T-cell (primary cell): ENCODE data around the gene SLC41A3. TPM values are rescaled to one million over a fixed set of nuclear protein-coding genes. Genes with fewer than 3 reads are reported as not detected.

Experiments
- ATAC-seq, 4 experiments: fragments of 200-7000 bp in 3 of 4; fragments of 150-1000 bp in 1 of 4; cut with Tn5 transposase; replicated peaks in 1 of 4; 1 replicate in 3 of 4; 2 replicates in 1 of 4; pipeline ENCODE4 v1.10.0; 2021; ENCODE audit warnings: moderate library complexity in 3 of 4, mild to moderate bottlenecking in 2 of 4, moderate number of reproducible peaks in 1 of 4
- CTCF ChIA-PET, 2 donors: fragments of 300-600 bp; sonication (Branson Sonifier 250); formaldehyde crosslinking; loops; one replicate each; lab custom pipeline; 2022; ENCODE audit warnings: antibody characterized with exemption in 2 of 2; lab: Charles Lee
- POLR2A ChIA-PET, 2 donors: fragments of 300-600 bp; sonication (Branson Sonifier 250); formaldehyde crosslinking; loops; one replicate each; lab custom pipeline; 2022; ENCODE audit warnings: antibody characterized with exemption in 2 of 2; lab: Charles Lee
- DNase-seq, 35 experiments: peaks; one replicate each; pipeline versions ENCODE4 v3.0.0 to v3.0.0-alpha.2; 2013 to 2023
- H3K27ac ChIP-seq: one replicate; pipeline ENCODE4 v1.5.1; 2013; ENCODE audit warnings: low read length
- H3K27me3 ChIP-seq, 2 experiments: replicated peaks in 1 of 2; 1 replicate in 1 of 2; 2 replicates in 1 of 2; pipeline versions ENCODE4 v1.6.1 to v1.7.0; 2013; ENCODE audit warnings: low read length in 1 of 2, mixed read lengths in 1 of 2; ENCODE audit not compliant: control insufficient read depth in 2 of 2, insufficient read depth in 2 of 2; ENCODE audit errors: extremely low read depth in 1 of 2
- H3K36me3 ChIP-seq, 2 donors: 1 replicate in 1 of 2; 2 replicates in 1 of 2; pipeline versions ENCODE4 v1.6.1 to v1.7.0; 2013; ENCODE audit warnings: low read length in 1 of 2; ENCODE audit not compliant: control insufficient read depth in 2 of 2, insufficient read depth in 1 of 2; ENCODE audit errors: extremely low read depth in 1 of 2
- H3K4me1 ChIP-seq, 2 experiments: 1 replicate in 1 of 2; 2 replicates in 1 of 2; pipeline versions ENCODE4 v1.6.1 to v1.7.0; 2013; ENCODE audit warnings: low read length in 2 of 2, mixed read lengths in 1 of 2; ENCODE audit not compliant: insufficient read depth in 2 of 2, control insufficient read depth in 1 of 2; ENCODE audit errors: extremely low read depth in 1 of 2
- H3K4me3 ChIP-seq, 2 donors: 1 replicate in 1 of 2; 2 replicates in 1 of 2; pipeline versions ENCODE4 v1.5.1 to v1.7.0; 2013; ENCODE audit warnings: mild to moderate bottlenecking in 2 of 2, low read length in 1 of 2, moderate library complexity in 1 of 2; ENCODE audit not compliant: control insufficient read depth in 1 of 2; ENCODE audit errors: extremely low read depth in 1 of 2
- H3K9me3 ChIP-seq: 2 replicates; pipeline ENCODE4 v1.7.0; 2013
- H3K27ac Mint-ChIP-seq, 2 donors: one replicate each; pipeline ENCODE4 v1.8.0; 2020 to 2021; ENCODE audit warnings: mild to moderate bottlenecking in 2 of 2, mixed read lengths in 2 of 2
- H3K27me3 Mint-ChIP-seq, 2 donors: one replicate each; pipeline ENCODE4 v1.8.0; 2021 to 2022; ENCODE audit warnings: mixed read lengths in 2 of 2
- H3K36me3 Mint-ChIP-seq: one replicate; pipeline ENCODE4 v1.8.0; 2021; ENCODE audit warnings: mixed read lengths
- H3K4me1 Mint-ChIP-seq, 3 donors: one replicate each; pipeline ENCODE4 v1.8.0; 2020 to 2022; ENCODE audit warnings: mixed read lengths in 3 of 3, mild to moderate bottlenecking in 1 of 3
- H3K4me3 Mint-ChIP-seq, 3 donors: one replicate each; pipeline ENCODE4 v1.8.0; 2020 to 2022; ENCODE audit warnings: mild to moderate bottlenecking in 3 of 3, mixed read lengths in 3 of 3, moderate library complexity in 3 of 3
- H3K9me3 Mint-ChIP-seq, 3 donors: one replicate each; pipeline ENCODE4 v1.8.0; 2020 to 2022; ENCODE audit warnings: mixed read lengths in 3 of 3
- WGBS: methylation state at CpG from one replicate; pipeline ENCODE4 v1.1.5; 2013; ENCODE audit warnings: missing lambda C conversion rate; ENCODE audit not compliant: insufficient coverage; 5-methylcytosine and 5-hydroxymethylcytosine counted together
- total RNA-seq, 35 experiments: library from RNA in 6 of 35; stranded (reverse) in 6 of 35; fragments of 120-200 nt in 1 of 35; gene quantifications; one replicate each; pipeline versions ENCODE4 v1.2.1 to v1.2.4 and lab custom pipeline; 2013 to 2026

Gene SLC41A3
- total RNA-seq, 5 donors from 2014 or later (not counting 1 experiment from before 2014, with no cell fraction given): 24.8 to 38.6 (median 34.5) TPM

DNA sequence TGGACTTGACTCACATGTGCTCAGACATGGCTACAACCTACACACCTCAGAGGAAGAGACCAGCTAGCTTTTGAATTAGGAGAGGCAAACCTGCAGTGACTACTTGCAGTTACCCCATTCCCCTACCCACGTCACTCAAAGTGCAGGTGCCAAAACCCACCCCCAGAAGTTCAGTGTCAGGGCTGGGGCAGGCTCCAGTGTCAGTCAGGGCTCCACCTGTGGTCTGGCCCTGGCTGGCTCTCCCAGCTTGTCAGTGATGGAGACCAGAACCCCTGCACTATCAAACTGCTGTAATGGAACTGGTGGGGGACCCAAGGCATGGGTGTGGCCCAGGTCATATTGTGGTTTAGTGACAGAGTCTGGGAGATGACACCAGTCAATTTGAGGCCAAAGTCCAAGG is 32.6 kb upstream of the SLC41A3 start:
- H3K4me3 Mint-ChIP-seq: no peak overlapping the region

DNA sequence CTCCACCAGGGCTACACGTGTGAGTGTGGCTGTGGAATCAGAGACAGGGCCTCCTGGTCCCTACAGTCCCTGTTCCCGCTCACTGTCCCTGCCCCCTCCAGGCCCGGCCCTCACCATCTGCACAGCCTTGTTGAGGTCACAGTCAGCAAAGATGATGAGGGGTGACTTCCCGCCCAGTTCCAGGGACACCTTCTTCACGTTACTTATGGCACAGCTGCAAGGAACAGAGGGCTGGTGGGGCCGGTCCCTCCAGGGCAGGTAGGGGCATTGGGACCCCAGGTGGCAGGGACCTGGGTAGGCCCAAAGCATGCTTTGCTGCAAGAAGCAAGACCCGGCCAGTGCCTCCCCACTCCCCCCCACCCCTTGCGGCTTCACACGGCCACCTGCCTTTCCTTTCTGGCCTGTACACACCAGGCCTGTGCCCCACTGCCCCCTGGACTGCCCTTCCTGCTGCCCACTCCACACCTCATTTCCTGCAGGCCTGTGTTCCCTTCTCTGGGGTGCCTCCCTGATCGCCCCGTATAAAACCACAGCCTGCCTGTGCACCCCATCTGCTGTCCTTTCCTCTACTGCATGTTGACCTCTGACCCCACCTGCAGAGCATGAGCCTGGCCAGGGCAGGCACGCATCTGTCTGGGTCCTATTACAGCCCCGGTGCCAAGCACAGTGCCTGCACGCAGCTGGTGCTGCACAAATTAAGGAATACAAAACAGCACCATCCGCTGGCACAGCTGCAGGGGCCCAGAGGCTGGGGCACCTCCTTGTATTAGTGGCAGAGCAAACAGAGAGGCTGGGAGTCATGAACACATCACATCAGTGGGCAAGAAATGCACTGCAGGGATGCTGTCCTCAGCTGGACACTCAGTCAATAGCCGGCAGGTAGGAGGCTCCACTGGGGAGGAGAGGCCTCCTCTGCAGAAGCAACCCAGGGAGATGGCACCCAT is 30.8 kb upstream of the SLC41A3 start:
- H3K27me3 Mint-ChIP-seq: peaks cover 9 to 10% of the 10 kb centered on the region in 2 donors
- Histone ChIP-seq H3K9me3 (no peaks in the 10 kb centered on the region), H3K27ac (no peak overlapping the region), H3K27me3 (no peaks in the 10 kb centered on the region), H3K36me3 (no peaks in the 10 kb centered on the region), H3K4me3 (no peak overlapping the region), H3K4me1 (no peaks in the 10 kb centered on the region)
- ChIA-PET POLR2A (no interaction called here), CTCF (no interaction called here)
- 88% methylated on average over 12 of the region's 16 CpGs for WGBS
- DNase-seq: peak in 1 of 35 experiments; percentile 1
- H3K4me3 Mint-ChIP-seq: no peak overlapping the region
- no peaks in the 10 kb centered on the region for H3K9me3 Mint-ChIP-seq
- H3K27ac Mint-ChIP-seq: no peak overlapping the region
- no peaks in the 10 kb centered on the region for H3K36me3 Mint-ChIP-seq
- no peak for ATAC-seq
- no peaks in the 10 kb centered on the region for H3K4me1 Mint-ChIP-seq

More for the DNA sequence above, 32.6 kb upstream of the SLC41A3 start:
- Histone ChIP-seq H3K4me3 (no peak overlapping the region), H3K36me3 (no peaks in the 10 kb centered on the region), H3K27ac (no peak overlapping the region), H3K9me3 (no peaks in the 10 kb centered on the region), H3K4me1 (no peaks in the 10 kb centered on the region), H3K27me3 (no peaks in the 10 kb centered on the region)
- Mint-ChIP-seq H3K36me3 (no peaks in the 10 kb centered on the region), H3K4me1 (no peaks in the 10 kb centered on the region), H3K9me3 (no peaks in the 10 kb centered on the region), H3K27ac (no peak overlapping the region), H3K27me3 (peaks cover 9 to 10% of the 10 kb centered on the region in 2 donors)
- 33% methylated on average over 1 of the region's 1 CpG for WGBS
- DNase-seq: peak in 1 of 35 experiments; percentile 0
- ATAC-seq: no peak
- ChIA-PET CTCF (no interaction called here), POLR2A (no interaction called here)

DNA sequence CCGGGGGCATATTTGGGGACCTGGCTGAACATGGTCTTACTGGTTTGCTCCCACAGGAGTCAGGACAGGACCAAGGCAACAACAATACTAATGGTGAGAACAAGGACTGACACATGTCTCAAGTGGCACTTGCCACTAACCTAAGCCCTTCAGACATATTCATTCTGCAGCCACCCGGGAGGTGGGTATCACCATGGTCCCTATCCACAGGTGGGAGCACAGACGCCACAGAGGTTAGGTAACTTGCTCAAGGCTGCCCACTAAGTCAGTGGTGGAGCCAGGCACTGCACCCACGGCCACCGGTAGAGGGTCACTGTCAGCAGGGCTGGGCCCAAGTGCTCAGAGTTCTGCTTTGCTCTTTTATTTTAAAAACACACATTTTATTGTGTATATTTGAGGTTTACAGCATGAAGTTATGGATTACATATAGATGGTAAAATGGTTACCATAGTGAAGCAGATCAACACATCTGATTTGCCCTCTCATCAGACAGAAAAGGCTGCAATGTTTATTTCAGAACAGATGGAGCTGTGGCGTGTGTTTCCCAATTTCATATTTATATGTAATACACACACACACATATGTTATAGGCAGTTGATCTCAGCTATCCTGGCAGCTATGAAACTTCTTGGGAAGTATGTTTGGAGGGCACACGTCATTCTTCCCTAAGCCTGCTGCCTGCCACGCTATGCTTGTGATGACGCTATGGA is 30.0 kb upstream of the SLC41A3 start:
- H3K27ac Mint-ChIP-seq: no peak overlapping the region
- Histone ChIP-seq H3K36me3 (no peaks in the 10 kb centered on the region), H3K4me1 (no peaks in the 10 kb centered on the region), H3K27me3 (no peaks in the 10 kb centered on the region), H3K27ac (no peak overlapping the region), H3K9me3 (no peaks in the 10 kb centered on the region), H3K4me3 (no peak overlapping the region)
- H3K27me3 Mint-ChIP-seq: peaks cover 2 to 3% of the 10 kb centered on the region in 2 donors
- WGBS: 68% methylated on average over 2 of the region's 9 CpGs
- no peaks in the 10 kb centered on the region for H3K4me1 Mint-ChIP-seq
- DNase-seq: peak in 4 of 35 experiments; percentile 2 to 15 (median 4)
- CTCF ChIA-PET: no interaction called here
- H3K4me3 Mint-ChIP-seq: no peak overlapping the region
- no peaks in the 10 kb centered on the region for H3K36me3 Mint-ChIP-seq
- POLR2A ChIA-PET: no interaction called here
- no peak for ATAC-seq
- H3K9me3 Mint-ChIP-seq: no peaks in the 10 kb centered on the region

DNA sequence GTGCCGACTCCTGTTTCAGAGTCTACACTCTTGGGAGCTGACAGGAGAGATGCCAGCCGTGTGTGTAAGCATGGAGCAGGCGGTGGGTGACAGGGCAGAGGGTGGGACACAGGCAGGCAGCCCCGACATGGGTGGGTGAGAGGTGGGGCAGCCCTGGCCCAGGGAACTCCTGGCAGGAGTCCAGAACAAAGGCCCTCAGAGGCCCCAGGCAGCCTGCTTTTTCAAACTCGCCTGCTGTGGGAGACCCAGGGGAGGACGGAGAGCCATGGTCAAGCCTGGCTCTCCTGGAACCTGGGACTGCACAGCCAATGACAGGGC is 29.3 kb upstream of the SLC41A3 start:
- H3K4me3 Mint-ChIP-seq: no peak overlapping the region
- Histone ChIP-seq H3K27me3 (no peaks in the 10 kb centered on the region), H3K27ac (no peak overlapping the region), H3K9me3 (no peaks in the 10 kb centered on the region), H3K4me1 (no peaks in the 10 kb centered on the region), H3K4me3 (no peak overlapping the region), H3K36me3 (no peaks in the 10 kb centered on the region)
- H3K27me3 Mint-ChIP-seq: no peaks in the 10 kb centered on the region
- peak in 2 of 35 experiments; percentile 1 to 20 for DNase-seq
- ChIA-PET CTCF (no interaction called here), POLR2A (no interaction called here)
- WGBS: 83% methylated on average over 6 of the region's 6 CpGs
- H3K27ac Mint-ChIP-seq: no peak overlapping the region
- H3K9me3 Mint-ChIP-seq: no peaks in the 10 kb centered on the region
- H3K4me1 Mint-ChIP-seq: no peaks in the 10 kb centered on the region
- H3K36me3 Mint-ChIP-seq: no peaks in the 10 kb centered on the region
- no peak for ATAC-seq

DNA sequence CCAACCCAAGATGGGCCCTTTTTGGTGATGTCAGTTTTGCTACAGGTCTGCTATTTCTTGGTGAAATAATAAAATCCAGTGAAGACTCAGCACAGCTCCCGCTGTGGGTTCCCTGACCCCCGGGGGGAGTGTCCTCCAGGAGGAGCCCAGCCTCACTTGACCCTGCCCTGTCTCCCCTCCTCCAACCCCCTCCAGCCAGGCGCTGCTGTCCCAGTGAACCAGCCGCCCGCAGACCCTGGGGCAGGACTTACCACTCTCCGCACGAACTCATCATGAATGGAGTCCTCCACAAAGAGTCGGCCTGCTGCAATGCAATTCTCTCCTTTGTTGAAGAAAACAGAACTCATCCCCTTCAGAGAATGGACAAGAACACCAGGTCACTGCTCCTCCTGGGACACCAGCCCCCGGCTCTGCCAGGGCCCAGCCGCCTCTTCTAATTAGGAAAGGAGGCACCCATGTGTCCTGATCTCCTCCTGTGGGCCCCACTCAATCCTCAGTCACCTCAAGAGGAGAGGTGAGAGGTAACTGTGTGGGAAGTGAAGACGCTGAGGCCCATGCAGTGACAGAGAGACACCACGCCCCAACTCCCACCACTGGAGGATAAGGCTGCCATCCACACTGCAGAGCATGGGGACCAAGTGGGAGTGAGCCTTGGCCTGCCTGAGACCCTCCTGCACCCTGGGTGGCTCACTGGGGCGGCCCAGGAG is 28.8 kb upstream of the SLC41A3 start:
- H3K4me3 Mint-ChIP-seq: no peak overlapping the region
- H3K27ac Mint-ChIP-seq: no peak overlapping the region
- DNase-seq (peak in 2 of 35 experiments; percentile 0 to 1), ATAC-seq (no peak)
- no peaks in the 10 kb centered on the region for H3K4me1 Mint-ChIP-seq
- no peaks in the 10 kb centered on the region for H3K36me3 Mint-ChIP-seq
- Histone ChIP-seq H3K4me3 (no peak overlapping the region), H3K36me3 (no peaks in the 10 kb centered on the region), H3K27ac (no peak overlapping the region), H3K27me3 (no peaks in the 10 kb centered on the region), H3K9me3 (no peaks in the 10 kb centered on the region), H3K4me1 (no peaks in the 10 kb centered on the region)
- no peaks in the 10 kb centered on the region for H3K9me3 Mint-ChIP-seq
- WGBS: 79% methylated on average over 6 of the region's 13 CpGs
- POLR2A ChIA-PET: no interaction called here
- H3K27me3 Mint-ChIP-seq: no peaks in the 10 kb centered on the region
- CTCF ChIA-PET: no interaction called here
